ENCODE measurements around the gene UNCX.
"Not testable (repeated sequence)": the region's sequence is repeated elsewhere in the genome, so short reads cannot be mapped to it uniquely, and the experiment has no call there.

The UNCX gene

DNA sequence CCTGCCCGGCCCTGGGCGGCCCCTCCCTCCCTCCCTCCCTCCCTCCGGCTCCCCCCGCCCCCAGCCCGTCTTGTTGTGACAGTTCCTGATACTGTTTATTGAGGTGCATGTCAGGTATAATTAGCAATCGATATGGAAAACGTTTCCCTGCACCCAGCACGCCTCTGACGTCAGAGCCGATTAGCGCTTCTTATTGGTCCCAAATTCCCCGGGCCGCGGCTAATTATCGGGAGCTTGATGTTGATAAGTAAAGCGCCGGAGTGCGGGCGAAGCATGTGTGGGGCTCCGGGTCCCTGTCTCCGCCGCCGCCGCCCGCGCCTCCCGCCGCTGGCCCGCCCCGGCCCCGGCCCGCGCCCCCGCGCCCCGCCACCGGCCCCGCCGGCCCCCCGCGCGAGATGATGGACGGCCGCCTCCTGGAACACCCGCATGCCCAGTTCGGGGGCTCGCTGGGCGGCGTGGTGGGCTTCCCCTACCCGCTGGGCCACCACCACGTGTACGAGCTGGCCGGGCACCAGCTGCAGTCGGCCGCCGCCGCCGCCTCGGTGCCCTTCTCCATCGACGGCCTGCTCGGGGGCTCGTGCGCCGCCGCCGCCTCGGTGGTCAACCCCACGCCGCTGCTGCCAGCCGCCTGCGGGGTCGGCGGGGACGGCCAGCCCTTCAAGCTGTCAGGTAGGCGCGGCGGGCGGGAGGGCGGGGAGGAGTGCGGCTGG, at the start of gene UNCX:
UNCX (plus strand) TSS at position 250 of the 710 bp plus-strand sequence; CDS start at position 396, 146 bp downstream.
- FAIRE-seq = no peak
- no peak for DNase-seq (ENCODE audit: insufficient read length, low spot score)

- DNase-seq (ENCODE audit: insufficient read length, low spot score) (no peak), FAIRE-seq (no peak)
These were observed 45.5 kb upstream of the UNCX start for GRCh38 chr7:1187127-1187526.

DNA sequence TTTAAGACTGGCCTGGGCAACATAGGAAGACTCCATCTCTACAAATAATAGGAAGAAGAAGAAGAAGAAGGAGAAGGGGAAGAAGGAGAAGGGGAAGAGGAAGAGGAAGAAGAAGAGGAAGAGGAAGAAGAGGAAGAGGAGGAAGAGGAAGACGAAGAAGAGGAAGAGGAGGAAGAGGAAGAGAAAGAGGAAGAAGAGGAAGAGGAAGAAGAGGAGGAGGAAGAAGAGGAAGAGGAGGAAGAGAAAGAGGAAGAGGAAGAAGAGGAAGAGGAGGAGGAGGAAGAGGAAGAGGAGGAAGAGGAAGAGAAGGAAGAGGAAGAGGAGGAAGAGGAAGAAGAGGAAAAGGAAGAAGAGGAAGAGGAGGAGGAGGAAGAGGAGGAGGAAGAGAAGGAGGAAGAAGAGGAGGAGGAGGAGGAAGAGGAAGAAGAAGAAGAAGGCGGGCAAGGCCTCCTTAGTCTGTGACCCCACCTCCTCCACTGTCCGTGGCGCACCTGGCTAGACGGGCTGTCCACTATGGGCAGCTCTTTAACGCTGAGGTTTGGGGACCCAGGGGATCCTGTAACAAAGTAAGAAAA, 43.9 kb upstream of the UNCX start:
- FAIRE-seq (no peak), DNase-seq (ENCODE audit: insufficient read length, low spot score) (no peak)

GRCh38 chr7:1189986-1190772, 42.5 kb upstream of the UNCX start:
- no peak for FAIRE-seq

GRCh38 chr7:1192171-1192676, 40.4 kb upstream of the UNCX start:
- no peak for DNase-seq (ENCODE audit: insufficient read length, low spot score)
- FAIRE-seq = no peak

More at GRCh38 chr7:1189986-1190772, 42.5 kb upstream of the UNCX start:
- DNase-seq (ENCODE audit: insufficient read length, low spot score) = no peak

DNA sequence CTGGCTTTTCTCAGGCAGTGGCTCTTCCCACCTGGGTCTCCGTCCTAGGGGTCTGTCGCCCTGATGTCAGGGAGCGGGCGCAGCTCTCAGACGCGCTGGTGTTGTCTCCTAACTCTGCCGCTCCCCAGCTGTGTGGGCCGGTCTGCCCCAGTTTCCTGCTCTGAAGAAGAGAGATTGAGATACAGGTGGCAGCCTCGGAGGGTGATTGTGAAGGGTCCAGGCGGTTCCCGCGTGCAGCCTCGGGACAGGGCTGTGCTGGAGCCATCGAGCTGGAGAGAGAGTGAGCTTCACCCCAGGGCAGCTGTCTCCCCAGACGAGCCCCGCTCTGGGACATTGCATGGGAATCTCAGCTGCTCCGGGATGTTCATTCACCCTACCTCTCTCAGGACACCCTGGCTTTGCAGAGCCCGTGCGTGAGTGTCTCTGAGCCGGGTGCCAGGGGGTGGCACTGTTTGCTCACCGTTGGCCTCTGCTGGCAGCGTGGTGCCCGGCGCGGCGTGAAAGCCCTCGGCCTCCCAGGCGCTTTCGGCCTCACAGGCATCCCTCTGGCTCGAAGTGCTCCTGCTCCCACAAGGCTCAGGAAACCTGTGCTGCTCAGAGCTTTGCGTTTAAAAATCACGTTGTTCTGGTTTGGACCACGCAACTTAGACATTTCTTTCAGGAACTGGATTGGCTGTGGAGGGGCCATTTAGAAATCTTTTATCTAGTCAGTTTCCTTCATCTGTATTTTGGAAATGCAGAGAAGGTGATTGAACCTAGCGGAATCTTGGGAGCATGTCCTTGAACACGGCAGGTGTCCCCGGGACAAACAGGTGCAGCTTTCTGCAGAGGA, 38.9 kb upstream of the UNCX start:
- FAIRE-seq = no peak
- no peak for DNase-seq (ENCODE audit: insufficient read length, low spot score)

DNA sequence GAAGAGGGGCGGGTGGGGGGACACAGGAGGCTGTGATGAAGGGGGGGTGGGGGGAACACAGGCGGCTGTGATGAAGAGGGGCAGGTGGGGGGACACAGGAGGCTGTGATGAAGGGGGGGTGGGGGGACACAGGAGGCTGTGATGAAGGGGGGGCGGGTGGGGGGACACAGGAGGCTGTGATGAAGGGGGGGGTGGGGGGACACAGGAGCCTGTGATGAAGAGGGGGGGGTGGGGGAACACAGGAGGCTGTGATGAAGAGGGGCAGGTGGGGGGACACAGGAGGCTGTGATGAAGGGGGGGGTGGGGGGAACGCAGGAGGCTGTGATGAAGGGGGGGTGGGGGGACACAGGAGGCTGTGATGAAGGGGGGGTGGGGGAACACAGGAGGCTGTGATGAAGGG, 36.2 kb upstream of the UNCX start:
- DNase-seq (ENCODE audit: insufficient read length, low spot score); FAIRE-seq: not testable (repeated sequence)

DNA sequence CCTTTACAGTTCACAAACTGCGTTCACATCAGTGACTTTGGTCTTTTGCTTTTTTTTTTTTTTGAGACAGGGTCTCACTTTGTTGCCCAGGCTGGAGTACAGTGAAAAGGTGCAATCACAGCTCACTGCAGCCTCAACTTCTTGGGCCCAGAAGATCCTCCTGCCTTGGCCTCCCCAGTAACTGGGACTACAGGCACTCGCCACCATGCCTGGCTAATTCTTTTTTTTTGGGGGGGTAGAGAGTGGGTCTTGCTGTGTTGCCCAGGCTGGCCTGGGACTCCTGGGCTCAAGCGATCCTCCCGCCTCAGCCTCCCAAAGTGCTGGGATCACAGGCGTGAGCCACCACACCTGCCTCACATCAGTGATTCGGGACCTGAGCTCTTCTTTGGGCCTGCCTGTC, 35.7 kb upstream of the UNCX start:
- DNase-seq (ENCODE audit: insufficient read length, low spot score) (no peak), FAIRE-seq (no peak)

DNA sequence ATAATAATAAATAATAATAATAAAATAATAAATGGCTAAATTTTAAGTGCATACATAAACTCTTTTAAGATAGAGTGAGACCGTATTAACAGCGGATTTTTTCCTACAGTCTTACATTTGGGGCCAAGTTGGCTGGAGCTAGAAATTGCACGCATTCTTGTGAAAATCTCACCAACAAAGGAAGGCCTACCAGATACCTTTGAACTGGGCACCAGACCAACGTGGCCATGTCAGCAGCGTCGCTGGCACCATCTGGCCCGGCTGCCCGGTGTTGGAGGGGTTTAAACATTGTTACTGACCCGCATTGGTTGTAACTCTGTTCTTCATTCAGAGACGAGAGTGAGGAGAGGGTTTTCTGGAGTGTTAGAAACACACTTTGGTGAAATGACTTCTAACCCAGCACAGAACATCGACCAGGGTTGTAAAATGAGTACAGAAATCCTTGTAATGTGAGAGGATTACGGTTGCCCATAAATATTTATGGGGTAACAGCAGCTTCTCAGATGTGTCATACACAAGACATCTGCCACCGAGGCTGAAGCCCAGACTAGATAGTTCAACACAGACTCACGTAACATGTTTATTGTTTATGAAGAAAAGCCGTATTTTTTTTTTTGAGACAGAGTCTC, 34.6 kb upstream of the UNCX start:
- DNase-seq (ENCODE audit: insufficient read length, low spot score) = no peak
- no peak for FAIRE-seq

DNA sequence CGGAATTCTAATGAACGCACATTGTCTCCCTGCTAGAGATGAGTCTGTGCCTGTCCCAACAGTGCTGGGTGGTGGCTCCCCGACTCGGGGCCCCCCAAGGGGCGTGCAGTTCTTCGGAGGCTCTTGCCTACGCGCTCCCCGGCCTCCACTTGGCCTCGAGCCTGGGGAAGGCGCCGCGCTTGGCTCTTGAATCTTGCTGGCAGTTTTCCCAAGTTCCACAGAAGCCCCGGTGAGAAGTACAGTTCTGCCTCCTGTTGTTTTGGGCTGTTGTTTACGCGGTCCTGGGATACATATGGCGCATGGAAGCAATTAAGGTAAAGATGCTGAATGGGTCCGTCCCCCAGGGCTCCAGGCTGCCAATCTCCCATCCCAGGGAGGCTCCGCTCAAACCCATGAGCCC, 32.6 kb upstream of the UNCX start:
- no peak for FAIRE-seq
- DNase-seq (ENCODE audit: insufficient read length, low spot score) = no peak

- FAIRE-seq (no peak), DNase-seq (ENCODE audit: insufficient read length, low spot score) (no peak)
These were observed 30.8 kb upstream of the UNCX start for GRCh38 chr7:1201916-1202315.

DNA sequence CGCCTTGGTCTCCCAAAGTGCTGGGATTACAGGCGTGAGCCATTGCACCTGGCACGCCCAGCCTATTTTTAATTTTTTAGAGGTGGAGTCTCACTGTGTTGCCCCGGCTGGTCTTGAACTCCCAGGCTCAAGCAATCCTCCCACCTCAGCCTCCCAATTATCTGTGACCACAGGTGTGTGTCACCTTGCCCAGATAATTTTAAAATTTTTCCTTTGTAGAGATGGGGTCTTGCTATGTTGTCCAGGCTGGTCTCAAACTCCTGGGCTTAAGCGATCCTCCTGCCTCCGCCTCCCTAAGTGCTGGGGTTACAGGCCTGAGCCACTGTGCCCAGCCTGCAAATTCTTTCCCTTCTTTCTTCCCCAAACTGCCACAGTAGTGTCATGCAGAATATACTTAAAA, 29.8 kb upstream of the UNCX start:
- not testable (repeated sequence) for FAIRE-seq

DNA sequence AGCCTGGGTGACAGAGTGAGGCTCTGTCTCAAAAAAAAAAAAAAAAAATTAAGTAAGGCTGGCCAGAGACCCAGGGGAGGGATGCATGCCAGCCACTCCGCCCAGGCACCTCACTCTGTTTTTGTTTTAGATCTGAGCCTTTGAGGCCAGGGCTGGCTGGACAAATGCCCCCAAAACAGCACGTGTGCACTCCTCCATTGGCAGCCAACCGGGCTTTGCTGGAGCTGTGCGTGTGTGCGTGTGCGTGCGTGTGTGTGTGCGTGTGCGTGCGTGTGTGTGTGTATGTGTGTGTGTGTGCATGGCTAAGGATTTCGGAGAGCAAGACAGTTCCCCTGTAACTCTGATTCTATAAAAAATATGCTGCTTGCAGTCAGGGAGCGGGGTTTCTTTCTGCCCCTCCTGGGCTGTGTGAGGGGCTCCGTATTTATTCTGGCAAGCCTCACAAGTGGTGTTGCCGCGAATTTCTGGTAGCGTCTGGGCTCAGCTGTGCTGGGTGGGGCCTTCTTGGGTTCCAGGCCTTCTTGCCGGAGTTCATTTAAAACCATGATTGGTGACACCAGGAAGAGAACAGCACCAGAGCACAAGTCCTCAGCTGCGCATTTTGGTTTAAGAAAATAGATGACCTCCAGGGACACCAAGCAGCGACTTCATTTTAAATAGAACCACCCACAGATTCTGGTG, 28.1 kb upstream of the UNCX start:
- FAIRE-seq = no peak
- no peak for DNase-seq (ENCODE audit: insufficient read length, low spot score)

More for the DNA sequence above, 29.8 kb upstream of the UNCX start:
- DNase-seq (ENCODE audit: insufficient read length, low spot score) = not testable (repeated sequence)

DNA sequence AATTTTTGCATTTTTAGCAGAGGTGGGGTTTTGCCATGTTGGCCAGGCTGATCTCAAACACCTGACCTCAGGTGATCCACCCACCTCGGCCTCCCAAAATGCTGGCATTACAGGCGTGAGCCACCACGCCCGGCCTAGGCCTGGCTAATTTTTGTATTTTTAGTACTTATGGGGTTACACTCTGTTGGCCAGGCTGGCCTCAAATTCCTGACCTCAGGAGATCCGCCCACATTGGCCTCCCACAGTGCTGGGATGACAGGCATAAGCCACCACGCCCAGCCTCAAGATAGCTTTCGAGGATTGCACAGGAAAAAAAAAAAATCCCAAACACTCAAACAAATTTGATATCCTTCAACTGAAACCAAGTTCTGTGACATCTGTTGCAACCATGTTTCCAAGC, 26.9 kb upstream of the UNCX start:
- DNase-seq (ENCODE audit: insufficient read length, low spot score); FAIRE-seq: not testable (repeated sequence)

GRCh38 chr7:1209097-1209496, 23.6 kb upstream of the UNCX start:
- FAIRE-seq = no peak
- DNase-seq (ENCODE audit: insufficient read length, low spot score) = no peak

GRCh38 chr7:1210321-1210978, 22.2 kb upstream of the UNCX start:
- DNase-seq (ENCODE audit: insufficient read length, low spot score) = no peak
- FAIRE-seq = no peak

DNA sequence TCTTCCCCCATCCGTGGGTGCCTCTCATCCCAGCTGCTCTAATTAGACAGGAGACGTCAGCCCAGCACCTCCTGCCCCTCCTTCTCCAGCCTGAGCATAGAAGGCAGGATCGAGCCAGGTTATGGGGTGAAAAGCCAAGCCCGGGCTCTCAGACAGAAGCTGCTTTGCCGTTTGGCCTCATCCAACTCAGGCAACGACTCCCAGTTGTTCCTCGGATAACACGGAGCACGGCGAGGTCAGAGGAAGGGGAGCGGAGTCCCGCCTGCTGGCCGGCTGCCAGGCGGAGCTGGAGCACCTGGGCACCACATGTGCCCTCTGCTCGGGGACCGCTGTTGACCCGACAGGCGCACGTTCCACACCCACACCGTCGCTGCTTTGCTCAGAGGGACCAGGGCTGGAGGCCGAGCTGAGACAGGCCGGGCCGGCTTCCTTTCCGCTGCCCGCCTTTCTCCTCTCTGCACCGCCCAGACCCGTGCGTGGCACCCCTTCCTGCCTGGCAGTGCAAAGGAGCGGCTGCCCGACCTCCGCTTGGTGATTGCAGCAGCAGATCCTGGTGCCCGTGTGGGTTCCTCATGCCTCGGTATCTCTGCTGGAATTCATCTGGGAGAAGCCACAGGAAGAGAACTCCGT, 21.6 kb upstream of the UNCX start:
- FAIRE-seq (no peak), DNase-seq (ENCODE audit: insufficient read length, low spot score) (no peak)

GRCh38 chr7:1211611-1212010, 21.1 kb upstream of the UNCX start:
- FAIRE-seq = no peak
- no peak for DNase-seq (ENCODE audit: insufficient read length, low spot score)

GRCh38 chr7:1212025-1212424, 20.6 kb upstream of the UNCX start:
- FAIRE-seq; DNase-seq (ENCODE audit: insufficient read length, low spot score): not testable (repeated sequence)
